ENCODE measurements around the gene MINK1.

GRCh38 chr17:4808378-4808767 lies 24.8 kb upstream of the MINK1 start:
- TF ChIP-seq EP300 (IDR thresholded peaks at IDR 0.05) (no peak), CTCF (IDR thresholded peaks at IDR 0.05) (no peak)

Measured in ovary (tissue), 3 donors.